ENCODE measurements around the gene EEF1A2.

GRCh38 chr20:63505723-63506122 is 6.8 kb upstream of the EEF1A2 start:
- TF ChIP-seq CTCF (IDR thresholded peaks at IDR 0.05) (no peak), POLR2A (IDR thresholded peaks at IDR 0.05) (no peak), EP300 (IDR thresholded peaks at IDR 0.05) (no peak)

All from tibial nerve (tissue), 4 donors.